ENCODE data around the gene CAP2. TPM values are rescaled to one million over a fixed set of nuclear protein-coding genes. Genes with fewer than 3 reads are reported as not detected.

The CAP2 gene
- total RNA-seq, 1 experiment from 2014 or later = 37.0 TPM

GRCh38 chr6:17417817-17418216 is 24.4 kb downstream of the CAP2 start:
- no peaks in the 10 kb centered on the region for H3K27me3 ChIP-seq (ENCODE audit: control insufficient read depth, insufficient read depth, low read length)
- DNase-seq (ENCODE audit: low read depth, low spot score) (no peak), ATAC-seq (peak; percentile 75)
- TF ChIP-seq SIN3A (IDR thresholded peaks at IDR 0.05; ENCODE audit: borderline replicate concordance, insufficient read depth, low read depth, low read length) (no peak), CTCF (IDR thresholded peaks at IDR 0.05) (no peak), TCF7L2 (IDR thresholded peaks at IDR 0.05; ENCODE audit: low read depth, low read length) (no peak), REST (IDR thresholded peaks at IDR 0.05; ENCODE audit: insufficient read depth in 1 of 2, low read depth in 2 of 2, low read length in 1 of 2) (no peak), POLR2AphosphoS5 (IDR thresholded peaks at IDR 0.05; ENCODE audit: low read depth, low read length) (no peak)
- POLR2A ChIA-PET = no interaction called here
- H3K4me1 ChIP-seq (ENCODE audit: control insufficient read depth, insufficient read depth, low read length) = peaks cover 33% of the 10 kb centered on the region
- CTCF ChIA-PET = interaction anchor here (1.1 kb wide), 1 partner anchor 9 kb away, joined by 3 read pairs; no protein-coding TSS in a partner anchor
- in situ Hi-C loops (cut with HindIII; ENCODE audit: low pct_unique_long_range_greater_than_20kb, low sequenced_read_pairs) = no loop called here
- H3K4me3 ChIP-seq (ENCODE audit: low read depth in 2 of 2, low read length in 2 of 2) = peak overlapping the region in 1 of 2 experiments; percentile 23; a peak in 2 of 4 replicates
- no peaks in the 10 kb centered on the region for H3K36me3 ChIP-seq (ENCODE audit: control insufficient read depth, insufficient read depth, low read length)
- no peaks in the 10 kb centered on the region for H3K9me3 ChIP-seq (ENCODE audit: control insufficient read depth, insufficient read depth, low read depth, low read length)
- H3K27ac ChIP-seq (ENCODE audit: low read length) = peak overlapping the region; percentile 49
- no TSS peak for BruUV-seq (replicated peaks)
- intact Hi-C loops (cut with micrococcal nuclease; ENCODE audit: unreplicated experiment) = no loop called here

- TF ChIP-seq POLR2AphosphoS5 (IDR thresholded peaks at IDR 0.05; ENCODE audit: low read depth, low read length) (no peak), TCF7L2 (IDR thresholded peaks at IDR 0.05; ENCODE audit: low read depth, low read length) (no peak), REST (IDR thresholded peaks at IDR 0.05; ENCODE audit: insufficient read depth in 1 of 2, low read depth in 2 of 2, low read length in 1 of 2) (no peak), SIN3A (IDR thresholded peaks at IDR 0.05; ENCODE audit: borderline replicate concordance, insufficient read depth, low read depth, low read length) (no peak), CTCF (IDR thresholded peaks at IDR 0.05) (no peak)
- ATAC-seq = peak; percentile 68
- ChIA-PET CTCF (interaction anchor here (1.1 kb wide), 1 partner anchor 10 kb away, joined by 3 read pairs; no protein-coding TSS in a partner anchor), POLR2A (no interaction called here)
- Histone ChIP-seq H3K27me3 (ENCODE audit: control insufficient read depth, insufficient read depth, low read length) (no peaks in the 10 kb centered on the region), H3K36me3 (ENCODE audit: control insufficient read depth, insufficient read depth, low read length) (no peaks in the 10 kb centered on the region; the same call in 1 of the 2 replicates), H3K27ac (ENCODE audit: low read length) (peak overlapping the region; percentile 49), H3K4me1 (ENCODE audit: control insufficient read depth, insufficient read depth, low read length) (peaks cover 27% of the 10 kb centered on the region), H3K4me3 (ENCODE audit: low read depth in 2 of 2, low read length in 2 of 2) (no peak overlapping the region), H3K9me3 (ENCODE audit: control insufficient read depth, insufficient read depth, low read depth, low read length) (no peaks in the 10 kb centered on the region)
- BruUV-seq (replicated peaks) = no TSS peak
- intact Hi-C loops (cut with micrococcal nuclease; ENCODE audit: unreplicated experiment) (no loop called here), in situ Hi-C loops (cut with HindIII; ENCODE audit: low pct_unique_long_range_greater_than_20kb, low sequenced_read_pairs) (no loop called here)
- DNase-seq (ENCODE audit: low read depth, low spot score) = no peak
Observed at GRCh38 chr6:17418281-17419188, 25.1 kb downstream of the CAP2 start.
